Cardiac muscle cell (in vitro differentiated cells and primary cell): ENCODE results near the gene MAPK1. TPM values are rescaled to one million over a fixed set of nuclear protein-coding genes. Genes with fewer than 3 reads are reported as not detected.

Source experiments
- DNase-seq, 2 donors: peaks; one replicate each; pipeline versions ENCODE4 v3.0.0 to v3.0.0-alpha.2; 2010 to 2017; ENCODE audit warnings: low read depth in 1 of 2, low spot score in 1 of 2
- H3K27ac ChIP-seq: fragments of 200-600 bp; sonication (generic); 2 replicates; pipeline ENCODE4 v1.5.1; 2016
- H3K27me3 ChIP-seq: fragments of 200-600 bp; sonication (generic); 2 replicates; pipeline ENCODE4 v1.6.0; 2016; ENCODE audit warnings: control low read depth
- H3K36me3 ChIP-seq: fragments of 200-600 bp; sonication (generic); 2 replicates; pipeline ENCODE4 v1.5.1; 2016; ENCODE audit warnings: control low read depth
- H3K4me1 ChIP-seq: fragments of 200-600 bp; sonication (generic); 2 replicates; pipeline ENCODE4 v1.8.1; 2017; ENCODE audit warnings: low read depth, mild to moderate bottlenecking, mixed run types
- H3K4me3 ChIP-seq: fragments of 200-600 bp; sonication (generic); 2 replicates; pipeline ENCODE4 v1.5.1; 2016; ENCODE audit warnings: mild to moderate bottlenecking
- H3K9me3 ChIP-seq: fragments of 200-600 bp; sonication (generic); 2 replicates; pipeline ENCODE4 v1.5.1; 2017; ENCODE audit warnings: low read depth, mild to moderate bottlenecking, control low read depth
- CTCF ChIP-seq: IDR thresholded peaks from 2 replicates; pipeline ENCODE4 v1.5.1; 2012; ENCODE audit warnings: low read depth, mild to moderate bottlenecking, low read length
- polyA plus RNA-seq: library from polyadenylated mRNA; unstranded; fragments of >200 nt; fragmentation: Nextera tagmentation; extraction: Ambion mirVana; gene quantifications from 2 replicates; pipeline ENCODE4 v1.2.1, GENCODE V29; 2016
- total RNA-seq: library from RNA; depleted of rRNA; stranded (reverse); fragments of >200 nt; gene quantifications from 2 replicates; pipeline ENCODE4 v1.2.3, GENCODE V29; 2016

Gene MAPK1
- total and polyA plus RNA-seq, 2 experiments from 2014 or later, result 32.7 to 72.1 TPM

DNA sequence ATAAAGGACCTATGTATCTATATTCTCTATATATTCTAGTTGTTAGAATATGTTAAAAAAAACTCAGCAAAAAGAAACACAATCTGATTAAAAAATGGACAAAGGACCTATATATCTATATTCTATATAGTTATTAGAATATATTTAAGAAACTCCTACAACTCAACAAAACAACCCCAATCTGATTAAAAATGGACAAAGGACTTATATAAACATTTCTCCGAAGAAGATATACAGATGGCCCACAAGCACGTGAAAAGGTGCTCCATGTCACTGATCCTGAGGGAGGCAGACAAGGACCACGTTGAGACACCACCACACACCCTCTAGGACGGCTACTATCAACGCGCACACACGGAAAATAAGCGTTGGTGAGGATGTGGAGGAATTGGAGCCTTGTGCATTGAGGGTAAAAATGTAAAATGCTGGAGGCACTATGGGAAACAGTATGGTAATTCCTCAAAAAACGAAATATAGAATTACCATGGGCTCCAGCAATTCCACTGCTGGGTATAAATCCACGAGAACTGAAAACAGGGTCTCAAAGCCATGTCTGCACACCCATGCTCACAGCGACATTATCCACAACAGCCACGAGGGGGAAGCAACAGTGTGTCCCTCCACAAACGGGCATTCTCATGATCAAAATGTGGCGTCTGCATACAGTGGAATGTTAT lies 154.6 kb downstream of the MAPK1 start:
- Histone ChIP-seq H3K27ac (no peak overlapping the region), H3K9me3 (no peaks in the 10 kb centered on the region), H3K4me3 (no peak overlapping the region), H3K27me3 (no peaks in the 10 kb centered on the region), H3K36me3 (no peaks in the 10 kb centered on the region), H3K4me1 (peaks cover 4% of the 10 kb centered on the region)
- peak; percentile 86 for TF ChIP-seq CTCF
- peak; percentile 86 for DNase-seq

- Histone ChIP-seq H3K27ac (no peak overlapping the region), H3K36me3 (no peaks in the 10 kb centered on the region), H3K4me3 (no peak overlapping the region), H3K9me3 (no peaks in the 10 kb centered on the region), H3K27me3 (no peaks in the 10 kb centered on the region), H3K4me1 (peaks cover 10% of the 10 kb centered on the region)
- TF ChIP-seq CTCF, result no peak
- no peak for DNase-seq
These were observed 155.6 kb downstream of the MAPK1 start for GRCh38 chr22:21711851-21712250.

GRCh38 chr22:21710156-21710555 lies 157.3 kb downstream of the MAPK1 start:
- no peak for TF ChIP-seq CTCF
- no peak overlapping the region for H3K27ac ChIP-seq

GRCh38 chr22:21709688-21710087 lies 157.8 kb downstream of the MAPK1 start:
- no peak for TF ChIP-seq CTCF
- no peaks in the 10 kb centered on the region for H3K36me3 ChIP-seq
- DNase-seq, result no peak
- H3K9me3 ChIP-seq, result no peaks in the 10 kb centered on the region
- H3K4me1 ChIP-seq, result peaks cover 10% of the 10 kb centered on the region
- no peak overlapping the region for H3K4me3 ChIP-seq
- H3K27me3 ChIP-seq, result no peaks in the 10 kb centered on the region
- H3K27ac ChIP-seq, result no peak overlapping the region

More at GRCh38 chr22:21710156-21710555, 157.3 kb downstream of the MAPK1 start:
- no peaks in the 10 kb centered on the region for H3K36me3 ChIP-seq
- no peaks in the 10 kb centered on the region for H3K27me3 ChIP-seq
- DNase-seq, result no peak
- no peak overlapping the region for H3K4me3 ChIP-seq
- peaks cover 10% of the 10 kb centered on the region for H3K4me1 ChIP-seq
- no peaks in the 10 kb centered on the region for H3K9me3 ChIP-seq

DNA sequence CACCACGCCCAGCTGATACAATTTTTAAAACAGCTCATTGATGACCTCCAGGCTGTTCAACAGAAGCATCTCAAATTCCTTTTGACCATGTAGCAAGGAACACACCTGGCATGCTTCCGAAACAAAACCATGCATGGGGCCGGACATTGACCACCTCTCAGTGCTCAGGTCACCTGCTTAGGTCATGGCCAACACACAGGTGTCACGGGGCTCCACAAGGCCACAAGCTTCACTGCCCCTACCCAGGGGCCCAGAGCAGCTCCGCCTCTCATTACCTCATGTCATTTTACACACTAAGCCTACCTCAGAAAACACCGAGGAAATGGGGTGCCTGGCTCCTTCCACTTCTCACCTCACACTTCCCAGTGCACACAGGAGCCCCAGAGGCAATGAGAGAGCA lies 158.5 kb downstream of the MAPK1 start:
- H3K4me3 ChIP-seq, result no peak overlapping the region
- no peaks in the 10 kb centered on the region for H3K27me3 ChIP-seq
- no peak for TF ChIP-seq CTCF
- no peak for DNase-seq
- no peaks in the 10 kb centered on the region for H3K9me3 ChIP-seq
- H3K27ac ChIP-seq, result no peak overlapping the region
- no peaks in the 10 kb centered on the region for H3K36me3 ChIP-seq
- H3K4me1 ChIP-seq, result peaks cover 10% of the 10 kb centered on the region
